ENCODE results near the gene UBASH3B.
"Not testable (repeated sequence)": the region's sequence is repeated elsewhere in the genome, so short reads cannot be mapped to it uniquely, and the experiment has no call there.

UBASH3B gene

GRCh38 chr11:122619757-122620156 lies 35.8 kb upstream of the UBASH3B start:
- no peak overlapping the region for H3K4me3 ChIP-seq (replicated peaks; ENCODE audit: low read depth, low read length)
- TF ChIP-seq, protein P1, sequence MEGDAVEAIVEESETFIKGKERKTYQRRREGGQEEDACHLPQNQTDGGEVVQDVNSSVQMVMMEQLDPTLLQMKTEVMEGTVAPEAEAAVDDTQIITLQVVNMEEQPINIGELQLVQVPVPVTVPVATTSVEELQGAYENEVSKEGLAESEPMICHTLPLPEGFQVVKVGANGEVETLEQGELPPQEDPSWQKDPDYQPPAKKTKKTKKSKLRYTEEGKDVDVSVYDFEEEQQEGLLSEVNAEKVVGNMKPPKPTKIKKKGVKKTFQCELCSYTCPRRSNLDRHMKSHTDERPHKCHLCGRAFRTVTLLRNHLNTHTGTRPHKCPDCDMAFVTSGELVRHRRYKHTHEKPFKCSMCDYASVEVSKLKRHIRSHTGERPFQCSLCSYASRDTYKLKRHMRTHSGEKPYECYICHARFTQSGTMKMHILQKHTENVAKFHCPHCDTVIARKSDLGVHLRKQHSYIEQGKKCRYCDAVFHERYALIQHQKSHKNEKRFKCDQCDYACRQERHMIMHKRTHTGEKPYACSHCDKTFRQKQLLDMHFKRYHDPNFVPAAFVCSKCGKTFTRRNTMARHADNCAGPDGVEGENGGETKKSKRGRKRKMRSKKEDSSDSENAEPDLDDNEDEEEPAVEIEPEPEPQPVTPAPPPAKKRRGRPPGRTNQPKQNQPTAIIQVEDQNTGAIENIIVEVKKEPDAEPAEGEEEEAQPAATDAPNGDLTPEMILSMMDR (IDR thresholded peaks at IDR 0.05; ENCODE audit: low read depth, low read length, missing control alignments) = no peak

GRCh38 chr11:122625501-122625900 lies 30.0 kb upstream of the UBASH3B start:
- not testable (repeated sequence) for DNase-seq (ENCODE audit: extremely low read depth, low read depth); H3K4me3 ChIP-seq (replicated peaks; ENCODE audit: low read depth, low read length)

More at GRCh38 chr11:122619757-122620156, 35.8 kb upstream of the UBASH3B start:
- DNase-seq (ENCODE audit: extremely low read depth, low read depth) = no peak

GRCh38 chr11:122625976-122626665 lies 29.4 kb upstream of the UBASH3B start:
- H3K4me3 ChIP-seq (replicated peaks; ENCODE audit: low read depth, low read length) = no peak overlapping the region
- TF ChIP-seq, protein P1 (IDR thresholded peaks at IDR 0.05; ENCODE audit: low read depth, low read length, missing control alignments) = no peak
- no peak for DNase-seq (ENCODE audit: extremely low read depth, low read depth)

DNA sequence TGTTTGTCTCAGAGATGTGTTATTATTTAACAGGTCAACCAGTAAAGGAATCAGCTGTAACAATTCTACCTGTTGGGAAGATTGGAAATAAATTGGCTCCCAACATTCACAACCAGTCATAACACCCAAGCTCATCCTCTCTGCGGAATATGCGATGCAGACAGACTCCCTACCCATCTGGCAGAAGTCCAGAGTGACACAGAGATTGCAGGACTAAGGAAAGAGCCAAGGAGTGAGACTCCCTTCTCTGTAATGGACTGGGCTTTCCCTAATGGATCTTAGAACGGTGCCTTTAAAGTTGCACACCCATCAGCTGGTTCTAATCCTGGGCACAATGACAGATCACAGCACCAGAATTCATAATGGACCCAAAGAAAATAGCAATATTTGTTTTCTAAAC lies 27.8 kb upstream of the UBASH3B start:
- DNase-seq (ENCODE audit: extremely low read depth, low read depth) = no peak
- TF ChIP-seq, protein P1 (IDR thresholded peaks at IDR 0.05; ENCODE audit: low read depth, low read length, missing control alignments) = no peak
- H3K4me3 ChIP-seq (replicated peaks; ENCODE audit: low read depth, low read length) = no peak overlapping the region

GRCh38 chr11:122628810-122629555 lies 26.5 kb upstream of the UBASH3B start:
- DNase-seq (ENCODE audit: extremely low read depth, low read depth) = no peak
- no peak overlapping the region for H3K4me3 ChIP-seq (replicated peaks; ENCODE audit: low read depth, low read length)
- TF ChIP-seq, protein P1 (IDR thresholded peaks at IDR 0.05; ENCODE audit: low read depth, low read length, missing control alignments) = peak; percentile 95

GRCh38 chr11:122632181-122632824 lies 23.2 kb upstream of the UBASH3B start:
- TF ChIP-seq, protein P1 (IDR thresholded peaks at IDR 0.05; ENCODE audit: low read depth, low read length, missing control alignments) = no peak
- no peak for DNase-seq (ENCODE audit: extremely low read depth, low read depth)
- H3K4me3 ChIP-seq (replicated peaks; ENCODE audit: low read depth, low read length) = no peak overlapping the region

DNA sequence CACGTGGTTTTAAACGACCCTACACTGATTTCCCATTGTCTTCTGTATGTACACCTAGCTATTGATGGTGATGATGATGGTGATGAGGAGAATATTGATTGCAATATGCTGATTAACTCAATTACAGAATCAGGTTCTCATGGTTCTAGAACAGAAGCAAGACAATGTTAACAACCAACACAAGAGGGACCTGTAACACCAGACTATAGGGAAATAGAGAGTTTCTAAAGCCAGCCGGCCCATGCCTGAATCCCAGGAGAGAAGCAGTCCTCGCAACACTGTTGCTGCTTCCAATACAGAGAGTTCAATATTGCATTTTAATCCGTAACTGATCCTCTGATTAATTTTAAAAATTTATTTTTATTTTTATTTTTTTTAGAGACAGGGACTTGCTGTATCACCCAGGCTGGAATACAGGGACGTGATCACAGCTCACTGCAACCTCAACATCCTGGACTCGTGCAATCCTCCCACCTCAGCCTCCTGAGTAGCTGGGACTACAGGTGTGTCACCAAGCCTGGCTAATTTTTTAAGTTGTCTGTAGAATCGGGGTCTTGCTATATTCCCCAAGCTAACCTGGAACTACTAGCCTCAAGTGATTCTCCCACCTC lies 22.2 kb upstream of the UBASH3B start:
- no peak for DNase-seq (ENCODE audit: extremely low read depth, low read depth)
- H3K4me3 ChIP-seq (replicated peaks; ENCODE audit: low read depth, low read length) = no peak overlapping the region
- TF ChIP-seq, protein P1 (IDR thresholded peaks at IDR 0.05; ENCODE audit: low read depth, low read length, missing control alignments) = peak; percentile 47

Data from HFF-Myc (cell line).